ENCODE data around the gene PRODH2. TPM values are rescaled to one million over a fixed set of nuclear protein-coding genes. Genes with fewer than 3 reads are reported as not detected.

The PRODH2 gene
- total and polyA plus RNA-seq, 4 donors, result not detected

- DNase-seq (no peak), ATAC-seq (ENCODE audit: low FRiP score) (no peak)
- H3K4me3 ChIP-seq (ENCODE audit: low read length in 2 of 2), result no peak within 1 kb of the TSS
- no peak within 1 kb of the TSS for H3K27ac ChIP-seq (ENCODE audit: low read depth in 1 of 2, low read length in 2 of 2)
- no peaks in the 10 kb centered on the region for H3K36me3 ChIP-seq (ENCODE audit: control insufficient read depth in 1 of 2, insufficient read depth in 2 of 2, low read length in 1 of 2)
- intact Hi-C loops (cut with DNase I), result no loop called here
- H3K27me3 ChIP-seq (ENCODE audit: control insufficient read depth in 1 of 2, insufficient read depth in 2 of 2, low read length in 1 of 2), result no peaks in the 10 kb centered on the region
- no peaks in the 10 kb centered on the region for H3K9me3 ChIP-seq (ENCODE audit: control insufficient read depth, low read length)
- 48 to 49% methylated on average over 9 of the region's 9 CpGs for WGBS, 2 donors
- no peaks in the 10 kb centered on the region for H3K4me1 ChIP-seq (ENCODE audit: control insufficient read depth in 1 of 2, insufficient read depth in 2 of 2, low read length in 2 of 2)
These were observed 39.6 kb upstream of the PRODH2 start, which contains the start of gene NPHS1 for GRCh38 chr19:35852029-35852780. TSS of gene NPHS1 (minus strand) at chr19:35852504. CDS start at chr19:35851837, 667 bp downstream.

GRCh38 chr19:35851213-35852028 is 38.8 kb upstream of the PRODH2 start:
- no peak for DNase-seq
- 40 to 45% methylated on average over 32 of the region's 32 CpGs for WGBS, 2 donors
- Histone ChIP-seq H3K4me1 (ENCODE audit: control insufficient read depth in 1 of 2, insufficient read depth in 2 of 2, low read length in 2 of 2) (no peaks in the 10 kb centered on the region), H3K27me3 (ENCODE audit: control insufficient read depth in 1 of 2, insufficient read depth in 2 of 2, low read length in 1 of 2) (no peaks in the 10 kb centered on the region), H3K27ac (ENCODE audit: low read depth in 1 of 2, low read length in 2 of 2) (no peak overlapping the region), H3K36me3 (ENCODE audit: control insufficient read depth in 1 of 2, insufficient read depth in 2 of 2, low read length in 1 of 2) (no peaks in the 10 kb centered on the region), H3K4me3 (ENCODE audit: low read length in 2 of 2) (no peak overlapping the region), H3K9me3 (ENCODE audit: control insufficient read depth, low read length) (no peaks in the 10 kb centered on the region)
- intact Hi-C loops (cut with DNase I), result no loop called here
- ATAC-seq (ENCODE audit: low FRiP score), result no peak

- Histone ChIP-seq H3K4me1 (ENCODE audit: control insufficient read depth in 1 of 2, insufficient read depth in 2 of 2, low read length in 2 of 2) (no peaks in the 10 kb centered on the region), H3K4me3 (ENCODE audit: low read length in 2 of 2) (no peak overlapping the region), H3K27me3 (ENCODE audit: control insufficient read depth in 1 of 2, insufficient read depth in 2 of 2, low read length in 1 of 2) (peaks cover 0 to 2% of the 10 kb centered on the region in 2 donors), H3K27ac (ENCODE audit: low read depth in 1 of 2, low read length in 2 of 2) (no peak overlapping the region), H3K36me3 (ENCODE audit: control insufficient read depth in 1 of 2, insufficient read depth in 2 of 2, low read length in 1 of 2) (no peaks in the 10 kb centered on the region), H3K9me3 (ENCODE audit: control insufficient read depth, low read length) (no peaks in the 10 kb centered on the region)
- intact Hi-C loops (cut with DNase I), result no loop called here
- 88 to 89% methylated on average over 18 of the region's 18 CpGs for WGBS, 2 donors
- DNase-seq, result peak in 1 of 2 donors; percentile 46
- no peak for ATAC-seq (ENCODE audit: low FRiP score)
These were observed 36.4 kb upstream of the PRODH2 start for GRCh38 chr19:35848919-35849505.

GRCh38 chr19:35848486-35848885 is 35.8 kb upstream of the PRODH2 start:
- H3K9me3 ChIP-seq (ENCODE audit: control insufficient read depth, low read length), result no peaks in the 10 kb centered on the region
- no peaks in the 10 kb centered on the region for H3K36me3 ChIP-seq (ENCODE audit: control insufficient read depth in 1 of 2, insufficient read depth in 2 of 2, low read length in 1 of 2)
- 73 to 75% methylated on average over 8 of the region's 8 CpGs for WGBS, 2 donors
- H3K27me3 ChIP-seq (ENCODE audit: control insufficient read depth in 1 of 2, insufficient read depth in 2 of 2, low read length in 1 of 2), result peaks cover 0 to 3% of the 10 kb centered on the region in 2 donors
- intact Hi-C loops (cut with DNase I), result no loop called here
- H3K4me3 ChIP-seq (ENCODE audit: low read length in 2 of 2), result no peak overlapping the region
- no peak overlapping the region for H3K27ac ChIP-seq (ENCODE audit: low read depth in 1 of 2, low read length in 2 of 2)
- ATAC-seq (ENCODE audit: low FRiP score) (no peak), DNase-seq (no peak)
- H3K4me1 ChIP-seq (ENCODE audit: control insufficient read depth in 1 of 2, insufficient read depth in 2 of 2, low read length in 2 of 2), result no peaks in the 10 kb centered on the region

GRCh38 chr19:35847911-35848310 is 35.3 kb upstream of the PRODH2 start:
- Histone ChIP-seq H3K4me1 (ENCODE audit: control insufficient read depth in 1 of 2, insufficient read depth in 2 of 2, low read length in 2 of 2) (no peaks in the 10 kb centered on the region), H3K36me3 (ENCODE audit: control insufficient read depth in 1 of 2, insufficient read depth in 2 of 2, low read length in 1 of 2) (no peaks in the 10 kb centered on the region), H3K9me3 (ENCODE audit: control insufficient read depth, low read length) (no peaks in the 10 kb centered on the region), H3K27ac (ENCODE audit: low read depth in 1 of 2, low read length in 2 of 2) (no peak overlapping the region), H3K27me3 (ENCODE audit: control insufficient read depth in 1 of 2, insufficient read depth in 2 of 2, low read length in 1 of 2) (peaks cover 0 to 3% of the 10 kb centered on the region in 2 donors), H3K4me3 (ENCODE audit: low read length in 2 of 2) (no peak overlapping the region)
- WGBS, 2 donors, result 74 to 75% methylated on average over 8 of the region's 8 CpGs
- ATAC-seq (ENCODE audit: low FRiP score), result no peak
- DNase-seq, result no peak
- intact Hi-C loops (cut with DNase I), result no loop called here

GRCh38 chr19:35846038-35846668 is 33.5 kb upstream of the PRODH2 start:
- Histone ChIP-seq H3K27me3 (ENCODE audit: control insufficient read depth in 1 of 2, insufficient read depth in 2 of 2, low read length in 1 of 2) (peaks cover 0 to 3% of the 10 kb centered on the region in 2 donors), H3K4me3 (ENCODE audit: low read length in 2 of 2) (no peak overlapping the region), H3K27ac (ENCODE audit: low read depth in 1 of 2, low read length in 2 of 2) (no peak overlapping the region), H3K9me3 (ENCODE audit: control insufficient read depth, low read length) (no peaks in the 10 kb centered on the region), H3K4me1 (ENCODE audit: control insufficient read depth in 1 of 2, insufficient read depth in 2 of 2, low read length in 2 of 2) (no peaks in the 10 kb centered on the region), H3K36me3 (ENCODE audit: control insufficient read depth in 1 of 2, insufficient read depth in 2 of 2, low read length in 1 of 2) (no peaks in the 10 kb centered on the region)
- intact Hi-C loops (cut with DNase I), result no loop called here
- WGBS, 2 donors, result 2% methylated on average over 26 of the region's 26 CpGs
- ATAC-seq (ENCODE audit: low FRiP score) (no peak), DNase-seq (no peak)

- Histone ChIP-seq H3K4me1 (ENCODE audit: control insufficient read depth in 1 of 2, insufficient read depth in 2 of 2, low read length in 2 of 2) (no peaks in the 10 kb centered on the region), H3K9me3 (ENCODE audit: control insufficient read depth, low read length) (no peaks in the 10 kb centered on the region), H3K36me3 (ENCODE audit: control insufficient read depth in 1 of 2, insufficient read depth in 2 of 2, low read length in 1 of 2) (no peaks in the 10 kb centered on the region), H3K27ac (ENCODE audit: low read depth in 1 of 2, low read length in 2 of 2) (no peak overlapping the region), H3K27me3 (ENCODE audit: control insufficient read depth in 1 of 2, insufficient read depth in 2 of 2, low read length in 1 of 2) (peaks cover 0 to 3% of the 10 kb centered on the region in 2 donors), H3K4me3 (ENCODE audit: low read length in 2 of 2) (no peak overlapping the region)
- no peak for DNase-seq
- intact Hi-C loops (cut with DNase I), result no loop called here
- ATAC-seq (ENCODE audit: low FRiP score), result peak; percentile 30
- WGBS, 2 donors, result 3% methylated on average over 51 to 63 of the region's 63 CpGs
These were observed 32.8 kb upstream of the PRODH2 start for GRCh38 chr19:35845215-35846037.

All from aorta (tissue), 5 donors.